H4 (cell line): Measurements from ENCODE around the gene FBXO44. TPM values are rescaled to one million over a fixed set of nuclear protein-coding genes. Genes with fewer than 3 reads are reported as not detected.
A peak's percentile ranks its signal among the peaks of the same experiment; 100 is the strongest.

ENCODE experiments used
- DNase-seq: peaks from one replicate; pipeline ENCODE4 v3.0.0-alpha.2; 2015; ENCODE audit warnings: low spot score
- total RNA-seq: library from RNA; depleted of rRNA; stranded (reverse); fragments of >200 nt; shearing (Covaris generic); gene quantifications from 2 replicates; pipeline ENCODE4 v1.2.3, GENCODE V29; 2014

Gene FBXO44
- total RNA-seq, 1 experiment from 2014 or later: 7.8 TPM

DNA sequence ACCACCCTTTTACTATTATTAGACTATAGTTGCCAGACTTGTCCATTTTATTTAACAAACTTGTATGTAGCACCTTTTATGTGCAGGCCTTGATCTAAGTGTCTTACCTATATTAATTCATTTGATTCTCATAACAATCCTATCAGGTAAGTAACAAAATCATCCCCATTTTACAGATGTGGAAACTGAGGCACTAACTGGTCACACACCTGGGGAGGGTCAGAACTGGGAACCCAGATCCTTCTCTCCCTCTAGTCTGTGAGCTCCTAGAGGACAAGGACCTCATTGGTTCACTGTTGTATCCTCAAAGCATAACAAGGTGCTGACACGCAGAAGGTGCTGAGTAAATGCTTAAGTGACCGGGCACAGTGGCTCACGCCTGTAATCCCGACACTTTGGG, 15.3 kb upstream of the FBXO44 start:
- no peak for DNase-seq

DNA sequence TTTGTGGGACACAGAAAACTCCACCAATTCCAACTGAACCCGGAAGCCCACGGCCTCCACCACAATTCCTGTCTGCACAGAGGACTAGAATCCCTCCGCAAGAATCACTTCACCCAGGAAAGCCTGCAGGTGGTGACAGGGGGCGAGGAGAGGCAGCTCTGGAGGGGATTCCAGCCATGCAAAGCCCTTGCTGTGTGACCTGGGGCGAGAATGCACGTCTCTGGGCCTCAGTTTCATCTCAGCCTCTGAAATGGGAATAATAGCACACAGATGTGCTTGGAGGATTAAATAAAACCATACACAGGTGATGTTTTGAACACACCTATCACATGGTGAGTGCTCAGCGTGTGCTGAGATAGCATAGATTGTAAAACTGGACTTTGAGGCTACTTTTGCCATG, 14.6 kb upstream of the FBXO44 start:
- DNase-seq: no peak

DNA sequence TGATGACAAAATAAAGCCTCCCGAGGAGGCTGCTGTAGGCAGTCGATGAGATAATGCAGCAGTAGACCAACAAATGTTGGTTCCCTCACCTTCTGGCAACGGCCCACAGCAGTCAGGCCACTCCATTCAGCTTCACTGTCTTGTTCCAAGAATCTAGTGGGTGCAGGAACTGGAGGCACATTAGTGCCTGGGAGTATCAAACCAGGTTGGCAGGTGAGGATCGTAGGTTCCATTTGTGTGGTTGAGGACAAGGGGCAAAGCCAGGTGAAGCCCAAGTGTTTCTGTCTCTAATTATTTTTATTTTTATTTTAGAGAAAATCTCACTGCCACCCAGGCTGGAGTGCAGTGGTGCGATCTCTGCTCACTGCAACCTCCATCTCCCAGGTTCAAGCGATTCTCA, 13.7 kb upstream of the FBXO44 start:
- DNase-seq: no peak

DNA sequence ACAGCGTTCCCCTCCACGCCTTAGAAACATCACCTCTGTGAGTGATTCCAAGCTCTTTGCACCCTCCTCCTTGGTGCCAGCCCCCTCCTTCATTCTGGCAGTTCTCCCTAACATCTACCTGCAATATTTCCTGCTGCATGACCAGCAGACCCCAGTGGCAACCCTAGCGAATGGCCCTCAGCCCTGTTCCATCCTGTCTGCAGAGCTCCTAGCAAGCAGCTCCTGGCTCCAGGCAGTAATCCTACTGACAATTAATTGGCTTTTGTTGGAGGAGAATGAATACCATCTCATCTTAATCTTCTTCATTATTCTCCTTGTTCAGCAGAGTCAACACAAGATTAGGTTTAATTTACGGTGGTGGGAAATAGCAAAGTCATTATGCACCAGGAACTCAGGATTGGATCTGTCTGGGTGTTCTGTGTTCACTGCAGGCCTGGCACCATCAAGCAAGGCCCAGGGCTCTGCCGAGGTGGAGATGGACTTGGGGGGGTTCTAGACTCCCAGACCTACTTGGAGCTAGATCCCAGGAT, 12.8 kb upstream of the FBXO44 start:
- no peak for DNase-seq

DNA sequence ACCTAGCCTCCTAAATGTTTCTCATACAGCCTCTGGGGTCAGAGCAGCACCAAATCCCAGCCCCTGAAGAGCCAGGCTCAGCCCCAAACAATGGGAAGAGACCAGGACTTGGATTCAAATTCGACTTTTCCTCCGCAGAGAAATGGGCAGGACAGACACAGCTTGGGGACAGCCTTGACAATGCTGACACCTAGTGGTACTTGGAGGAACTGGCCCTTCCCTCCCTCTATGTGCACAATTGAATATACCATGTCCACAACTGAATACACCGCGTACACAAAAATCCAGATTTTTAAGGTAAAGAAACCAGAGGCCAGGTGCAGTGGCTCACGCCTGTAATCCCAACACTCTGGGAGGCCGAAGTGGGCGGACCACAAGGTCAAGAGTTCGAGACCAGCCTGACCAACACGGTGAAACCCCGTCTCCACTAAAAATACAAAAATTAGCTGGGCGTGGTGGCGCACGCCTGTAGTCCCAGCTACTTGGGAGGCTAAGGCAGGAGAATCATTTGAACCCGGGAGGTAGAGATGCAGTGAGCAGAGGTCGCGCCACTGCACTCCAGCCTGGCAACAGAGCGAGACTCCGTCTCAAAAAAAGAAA, 12.2 kb upstream of the FBXO44 start:
- DNase-seq: peak; percentile 53

DNA sequence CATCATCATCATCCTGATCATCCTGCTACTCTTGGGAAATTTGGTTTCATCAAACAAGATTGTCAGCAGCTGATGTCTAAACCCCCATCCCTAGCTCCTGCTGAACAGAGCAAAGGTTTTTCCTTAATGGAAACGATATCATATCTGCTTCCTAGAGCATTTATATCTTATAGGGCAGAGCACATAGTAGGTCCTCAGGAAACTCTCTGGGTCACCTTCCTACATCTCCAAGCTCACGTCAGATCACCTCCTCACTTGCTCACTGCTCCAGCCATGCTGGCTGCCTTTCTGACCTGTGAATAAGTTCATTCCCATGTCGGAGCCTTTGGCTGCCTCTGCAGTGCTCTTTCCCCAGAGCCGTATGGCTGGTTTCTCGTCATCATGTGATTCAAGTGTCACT, 10.9 kb upstream of the FBXO44 start:
- DNase-seq: no peak

DNA sequence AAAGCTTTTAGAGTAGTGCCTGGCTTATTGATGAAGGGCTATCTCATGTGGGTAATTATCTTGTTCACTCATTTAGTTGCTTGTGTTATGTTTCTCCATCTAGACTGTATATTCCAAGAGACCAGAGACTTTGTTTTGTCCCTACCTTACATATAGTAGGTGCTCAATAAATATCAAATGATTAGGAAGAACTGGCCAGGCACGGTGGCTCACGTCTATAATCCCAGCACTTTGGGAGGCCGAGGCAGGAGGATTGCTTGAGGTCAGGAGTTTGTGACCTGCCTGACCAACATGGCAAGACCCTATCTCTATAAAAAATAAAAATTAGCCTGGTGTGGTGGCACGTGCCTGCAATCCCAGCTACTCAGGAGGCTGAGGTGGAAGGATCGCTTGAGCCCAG, 9.4 kb upstream of the FBXO44 start:
- DNase-seq: no peak

DNA sequence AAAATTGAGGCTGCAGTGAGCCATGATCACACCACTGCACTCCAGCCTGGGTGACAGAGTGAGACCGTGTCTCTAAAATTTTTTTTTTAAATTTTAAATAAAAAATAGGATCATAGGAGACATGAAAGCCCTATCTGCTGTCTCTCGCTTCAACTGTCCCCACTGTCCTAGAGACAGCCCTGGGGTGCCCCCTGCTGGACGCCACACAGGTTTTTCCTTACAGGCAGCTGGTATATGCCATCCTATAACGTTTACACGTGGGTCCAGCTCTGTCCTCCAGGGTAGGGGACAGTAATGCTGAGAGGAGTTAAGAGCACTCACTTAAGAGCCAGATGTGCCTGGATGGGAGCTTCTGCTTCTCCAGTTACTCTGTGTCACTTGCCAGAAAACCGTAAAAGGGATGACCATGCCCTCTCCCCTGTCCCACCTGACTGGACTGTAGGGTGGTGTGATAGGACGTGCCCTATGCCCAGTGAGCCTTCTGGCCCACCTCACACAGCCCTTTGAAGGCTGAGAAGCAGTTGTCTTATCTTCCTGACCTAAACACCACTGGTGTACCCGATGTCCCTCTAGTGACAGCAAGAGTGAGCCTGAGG, 8.9 kb upstream of the FBXO44 start:
- peak; percentile 67 for DNase-seq

DNA sequence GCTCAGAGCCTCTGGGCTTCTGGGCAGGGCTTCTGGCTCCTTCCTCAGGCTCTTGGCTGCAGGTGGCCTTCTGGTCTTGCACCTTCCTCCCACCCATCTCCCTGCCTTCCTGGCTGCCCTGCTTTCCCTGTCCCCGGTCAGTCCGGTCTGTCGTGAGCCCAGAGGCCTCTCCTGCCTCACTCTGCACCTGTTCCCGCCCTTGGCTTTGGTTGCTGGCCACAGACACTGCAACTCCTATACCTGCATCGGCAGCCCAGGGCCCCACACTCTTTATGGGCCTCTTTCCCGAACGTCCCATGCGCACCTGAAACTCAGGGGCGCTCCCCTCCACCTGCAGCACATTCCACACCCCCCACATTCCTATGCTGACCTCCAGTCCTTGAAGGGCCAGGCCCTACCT, 8.4 kb upstream of the FBXO44 start:
- no peak for DNase-seq

DNA sequence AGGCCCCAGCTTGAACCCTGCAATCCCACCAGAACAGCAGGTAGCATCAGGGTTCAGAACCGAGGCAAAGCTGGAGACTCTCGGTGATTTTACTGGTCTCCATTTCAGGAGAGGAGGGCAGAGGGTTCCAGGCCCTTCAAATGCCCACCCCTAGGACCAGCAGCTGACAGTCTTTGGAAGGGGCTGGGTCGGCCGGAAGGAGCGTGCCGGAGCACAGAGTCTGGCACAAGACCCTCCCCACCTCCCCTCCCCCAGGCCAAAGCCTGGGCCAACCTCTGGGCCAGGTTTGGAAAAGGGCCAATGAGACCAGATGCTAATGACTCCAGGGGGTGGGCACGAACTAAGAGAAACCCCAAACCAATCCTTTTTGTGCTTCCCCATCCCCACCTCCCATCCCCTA, 7.3 kb upstream of the FBXO44 start:
- DNase-seq: no peak

DNA sequence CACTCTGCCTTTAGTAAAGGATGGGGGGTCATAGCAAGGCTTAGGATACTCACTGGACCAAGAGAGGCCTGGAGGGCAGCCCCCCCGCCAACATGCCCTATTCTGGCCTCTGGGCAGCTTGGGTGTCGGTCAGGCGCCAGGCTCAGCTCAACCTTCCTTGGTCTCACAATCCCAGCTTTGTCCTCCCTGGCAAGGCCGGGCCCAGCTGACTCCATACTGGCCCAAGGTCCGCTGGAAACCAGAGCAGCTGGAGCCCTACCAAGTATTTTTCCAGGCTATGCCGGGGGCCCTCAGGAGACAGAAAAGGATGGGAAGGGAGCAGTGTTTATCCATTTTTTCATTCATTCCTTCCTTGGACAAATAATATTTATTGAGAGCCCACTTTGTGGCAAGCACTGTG, 6.6 kb upstream of the FBXO44 start:
- DNase-seq: no peak

DNA sequence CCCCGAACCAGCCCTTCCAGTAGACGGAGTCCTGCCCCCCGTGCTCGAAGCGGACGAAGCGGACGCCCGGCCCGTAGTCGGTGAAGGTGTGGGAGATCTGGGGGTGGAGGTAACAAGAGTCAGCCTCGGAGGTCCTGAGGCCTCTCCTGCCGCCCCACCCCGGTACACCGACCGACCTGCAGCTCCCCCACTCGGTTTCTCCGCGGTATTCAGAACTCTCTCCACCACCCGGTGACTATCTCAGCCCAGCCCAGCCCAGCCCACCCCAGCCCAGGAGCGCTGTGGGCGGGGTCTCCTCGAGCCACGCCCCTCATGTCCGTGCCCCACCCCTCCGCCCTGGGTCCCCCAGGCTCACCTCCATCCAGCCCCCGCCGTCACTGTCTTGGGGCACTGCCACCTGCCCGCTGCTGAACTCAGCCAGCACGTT, 5.9 kb upstream of the FBXO44 start:
- no peak for DNase-seq

DNA sequence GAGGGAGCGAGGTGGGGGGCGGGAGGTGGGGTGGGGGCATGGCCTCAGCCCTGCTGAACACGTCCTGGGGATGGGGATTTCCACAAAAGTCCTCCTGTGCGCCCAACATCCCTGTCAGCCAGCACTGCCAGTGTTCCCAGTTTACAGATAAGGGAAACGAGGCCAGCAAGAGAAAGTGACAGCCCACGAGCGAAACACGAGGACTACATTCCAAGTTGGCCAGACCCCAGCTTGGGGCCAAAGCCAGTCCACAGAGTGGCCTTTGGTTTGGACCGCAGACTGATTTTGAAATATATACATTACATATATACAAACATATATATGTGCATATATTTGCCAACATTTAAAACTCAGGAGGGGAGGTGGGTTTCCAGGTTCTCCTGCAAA, 5.4 kb upstream of the FBXO44 start:
- DNase-seq: no peak

DNA sequence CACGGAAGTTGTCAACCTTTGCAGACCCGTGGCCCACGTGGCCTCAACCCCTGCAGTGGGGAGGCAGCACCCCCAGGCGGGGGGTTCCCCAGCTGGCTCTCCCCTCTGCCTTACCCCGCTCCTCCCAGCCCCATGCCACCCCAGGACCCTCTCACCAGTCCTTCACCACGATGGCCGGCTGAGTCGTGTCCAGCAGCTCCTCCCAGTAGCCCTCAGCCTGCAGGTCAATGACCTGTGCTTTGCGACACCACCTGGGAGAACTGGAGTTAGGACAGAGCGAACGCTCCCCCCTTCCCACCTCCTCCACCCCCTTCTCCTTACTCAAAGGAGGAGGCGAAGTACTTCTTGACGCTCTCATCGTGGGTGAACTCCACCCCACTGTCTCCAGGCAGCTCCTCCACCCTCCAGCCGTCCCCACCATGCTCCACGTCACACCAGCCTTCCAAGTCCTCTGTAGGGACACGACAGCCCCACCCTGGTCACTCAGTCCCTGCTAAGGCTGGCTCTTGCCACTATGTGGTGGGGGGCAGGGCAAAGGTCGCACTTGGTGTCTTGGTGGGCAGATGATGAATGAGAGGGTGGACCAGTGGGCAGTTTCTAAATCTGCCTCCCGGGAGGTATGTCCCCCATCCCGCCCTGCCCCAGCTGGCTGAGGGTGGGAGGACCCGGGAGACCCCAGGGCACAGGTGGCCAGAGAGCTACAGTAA, 4.9 kb upstream of the FBXO44 start:
- no peak for DNase-seq

DNA sequence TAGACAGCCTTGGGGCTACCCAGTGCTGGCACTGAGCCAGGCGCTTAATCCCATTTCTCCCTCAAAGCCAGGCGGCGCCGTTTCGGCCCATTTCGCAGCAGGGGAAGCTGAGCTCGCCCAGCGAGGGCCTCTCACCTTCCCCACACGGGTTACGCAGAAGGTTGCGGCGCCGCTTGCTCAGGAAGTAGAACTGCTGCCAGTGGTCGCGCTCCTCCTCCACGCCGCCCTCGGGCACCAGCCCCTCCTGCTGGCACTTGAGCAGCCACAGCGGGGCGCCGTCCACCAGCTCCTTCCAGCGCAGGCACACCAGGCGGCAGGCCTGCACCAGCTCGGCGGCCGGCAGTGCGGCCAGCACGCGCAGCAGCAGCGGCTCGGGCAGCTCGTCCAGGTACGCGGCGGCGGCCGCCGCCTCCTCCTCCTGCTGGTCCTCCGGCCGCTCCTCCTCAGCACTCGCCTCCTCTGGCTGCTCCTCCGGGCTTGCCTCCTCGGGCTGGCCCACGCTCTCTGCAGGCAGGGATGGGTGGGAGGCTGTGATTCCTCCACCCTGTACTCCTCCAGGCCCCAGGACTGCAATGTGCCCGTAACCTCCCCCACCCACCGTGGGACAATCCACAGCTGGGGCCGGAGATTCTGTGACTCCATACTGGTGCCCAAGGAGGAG, 4.2 kb upstream of the FBXO44 start:
- no peak for DNase-seq

DNA sequence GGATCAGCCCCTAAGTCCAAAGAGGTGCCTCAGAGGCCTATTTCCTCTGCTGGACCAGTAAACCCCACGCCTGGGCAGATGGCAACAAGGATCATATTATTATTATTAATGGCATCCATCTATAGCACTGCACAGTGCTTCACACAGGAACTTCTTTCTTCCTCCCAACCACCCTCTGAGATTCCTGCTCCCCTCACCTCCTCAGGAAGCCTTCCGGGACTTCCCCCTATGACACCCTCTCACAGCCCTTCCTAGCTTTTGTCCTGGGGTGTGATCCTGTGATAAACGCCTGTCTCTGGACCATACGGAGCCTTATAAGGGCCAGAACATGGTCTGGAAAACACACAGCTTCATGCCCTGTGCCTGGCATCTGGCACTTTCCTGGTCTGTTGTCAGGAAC, 3.7 kb upstream of the FBXO44 start:
- no peak for DNase-seq

DNA sequence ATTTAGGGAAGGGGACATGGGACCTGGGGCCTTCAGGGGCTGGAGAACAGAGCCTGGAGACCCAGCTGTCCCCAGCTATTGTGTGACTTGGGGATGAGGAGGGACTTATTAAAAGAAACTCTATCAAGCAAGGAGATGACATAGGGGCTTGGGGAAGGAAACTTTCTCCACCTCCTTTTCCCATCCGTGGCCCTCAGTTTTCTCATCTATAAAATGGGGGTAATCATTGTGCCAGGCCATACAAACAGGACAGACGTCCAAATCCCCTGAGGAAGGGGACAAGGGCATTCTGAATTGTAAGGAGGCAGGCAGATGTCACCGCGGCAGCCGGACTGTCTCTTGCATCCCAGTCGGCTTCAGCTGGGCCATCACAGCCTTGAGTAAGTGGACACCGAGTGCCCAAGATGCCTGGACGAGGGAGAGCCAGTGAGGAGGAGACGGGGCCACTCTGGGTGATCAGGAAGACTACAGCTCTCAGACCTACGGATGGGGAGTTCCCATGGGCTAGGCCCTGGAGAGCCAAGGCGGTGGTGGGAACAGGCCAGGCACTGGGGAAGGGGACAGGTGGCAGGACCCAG, 2.4 kb upstream of the FBXO44 start:
- DNase-seq: no peak

DNA sequence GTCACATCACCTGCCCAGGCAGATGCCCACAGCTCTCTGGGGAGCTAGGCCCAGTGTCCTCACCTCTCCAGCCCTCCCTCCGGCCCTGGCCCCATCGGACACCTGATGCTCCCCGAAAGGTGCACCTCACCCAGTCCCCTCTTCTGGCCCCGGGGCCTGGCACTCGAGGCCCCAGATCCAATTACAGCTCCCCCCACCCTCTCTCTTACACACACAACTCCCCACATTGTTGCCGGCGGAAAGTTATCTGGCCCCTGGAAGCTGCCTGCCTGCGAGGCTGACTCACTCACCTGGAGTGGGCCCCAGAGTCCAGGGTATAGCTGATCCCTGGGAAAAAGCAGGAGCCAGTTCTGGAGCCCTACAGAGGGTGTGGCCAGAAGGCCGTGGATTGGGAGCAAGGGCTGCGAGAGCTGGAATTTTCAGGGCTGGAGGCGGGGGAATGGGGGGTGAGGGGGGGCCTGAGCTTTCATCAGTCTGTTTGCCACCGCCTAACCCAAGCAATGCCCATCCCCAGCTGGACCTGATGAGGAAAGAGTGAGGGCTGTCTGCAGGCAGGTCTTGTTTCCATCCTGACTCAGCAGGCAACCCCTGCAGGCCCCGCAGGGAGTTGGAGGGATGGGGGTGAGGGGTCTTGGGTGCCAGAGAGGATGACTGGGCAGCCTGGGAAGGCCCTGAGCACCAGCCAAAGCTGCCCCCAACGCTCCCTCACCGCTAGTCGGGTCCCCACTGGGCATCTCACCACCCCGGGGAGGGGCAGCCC, 1.4 kb upstream of the FBXO44 start:
- peak; percentile 54 for DNase-seq

DNA sequence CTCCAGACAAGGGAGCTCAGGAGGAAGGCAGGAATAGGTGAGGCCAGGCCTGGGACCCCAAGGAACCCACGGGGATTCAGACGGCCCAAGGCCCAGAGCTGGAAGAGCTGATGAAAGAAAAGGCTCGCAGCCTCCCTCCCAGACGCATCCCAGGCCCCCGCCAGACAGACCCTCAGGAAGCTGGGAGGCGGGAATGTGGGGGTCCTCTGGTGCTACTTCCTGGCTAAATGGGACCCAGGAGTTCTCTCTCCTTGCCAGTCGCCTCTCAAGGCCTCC, 878 bp upstream of the FBXO44 start:
- no peak for DNase-seq

DNA sequence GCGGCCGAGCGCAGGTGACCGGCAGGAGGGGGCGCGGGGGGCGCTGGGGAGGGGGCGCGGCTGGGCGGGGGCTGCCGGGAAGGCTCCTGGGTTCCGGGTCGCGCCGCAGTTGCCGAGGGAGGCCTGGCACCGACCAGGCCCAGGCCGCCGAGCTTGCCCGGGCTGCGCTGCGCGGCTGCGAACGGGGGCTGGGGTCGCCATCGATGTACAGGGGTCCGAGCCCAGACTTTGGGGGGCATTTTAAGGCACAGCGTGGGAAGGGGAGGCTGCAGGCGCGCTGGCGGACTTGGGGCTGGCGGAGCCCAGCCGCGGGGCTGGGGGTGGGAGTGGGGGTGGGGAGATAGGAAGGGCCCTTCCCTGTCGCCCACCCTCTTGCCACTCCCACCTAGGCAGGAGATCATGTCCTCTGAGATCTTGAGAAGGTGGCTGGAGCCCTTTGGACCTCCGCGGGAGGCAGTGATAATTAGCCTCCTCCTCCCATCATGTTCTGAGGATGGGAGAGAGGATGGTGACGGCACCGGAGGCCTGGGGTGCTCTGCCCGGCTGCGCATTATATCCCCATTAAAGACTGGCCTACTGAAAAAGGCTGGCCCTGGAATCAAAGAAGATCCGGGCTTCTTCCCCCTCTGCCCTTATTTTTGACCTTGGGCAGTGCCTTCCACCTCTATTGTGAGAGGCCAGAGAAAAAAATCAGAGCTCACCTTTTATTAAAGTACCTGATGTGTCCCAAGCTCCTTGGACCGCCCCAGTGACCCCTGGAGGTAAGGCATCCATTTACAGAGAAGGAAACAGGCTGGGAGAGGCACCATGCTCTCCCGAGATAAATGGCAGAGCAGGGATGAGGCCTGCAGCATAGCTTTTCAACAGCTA, 497 bp downstream of the FBXO44 start:
- DNase-seq: no peak

DNA sequence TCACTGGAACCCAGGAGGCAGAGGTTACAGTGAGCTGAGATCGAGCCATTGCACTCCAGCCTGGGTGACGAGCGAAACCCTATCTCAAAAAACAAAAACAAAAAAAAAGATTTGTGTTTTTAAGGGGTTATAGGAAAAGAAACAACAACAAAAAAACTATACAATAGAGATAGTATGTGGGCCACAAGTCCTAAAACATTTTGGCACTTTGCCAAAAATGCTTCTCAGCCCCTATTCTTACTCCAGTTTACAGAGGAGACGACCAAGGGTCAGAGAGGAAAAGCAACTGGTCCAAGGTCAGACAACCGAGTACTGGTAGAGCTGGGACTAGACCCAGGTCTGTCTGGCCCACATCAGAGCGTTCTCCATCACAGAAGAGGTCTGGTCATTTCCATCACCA, 3.0 kb downstream of the FBXO44 start:
- no peak for DNase-seq
